DMS 273 treated with DMSO at 0.1 percent for 48 hours (cell line): Measurements from ENCODE around the gene SUSD1.
"Not testable (repeated sequence)": the region's sequence is repeated elsewhere in the genome, so short reads cannot be mapped to it uniquely, and the experiment has no call there.

Experiments
- DNase-seq: peaks from one replicate; lab custom pipeline; 2025; lab: John Stamatoyannopoulos, UW

SUSD1 gene

GRCh38 chr9:112129246-112129645 is 45.9 kb downstream of the SUSD1 start:
- DNase-seq: no peak

DNA sequence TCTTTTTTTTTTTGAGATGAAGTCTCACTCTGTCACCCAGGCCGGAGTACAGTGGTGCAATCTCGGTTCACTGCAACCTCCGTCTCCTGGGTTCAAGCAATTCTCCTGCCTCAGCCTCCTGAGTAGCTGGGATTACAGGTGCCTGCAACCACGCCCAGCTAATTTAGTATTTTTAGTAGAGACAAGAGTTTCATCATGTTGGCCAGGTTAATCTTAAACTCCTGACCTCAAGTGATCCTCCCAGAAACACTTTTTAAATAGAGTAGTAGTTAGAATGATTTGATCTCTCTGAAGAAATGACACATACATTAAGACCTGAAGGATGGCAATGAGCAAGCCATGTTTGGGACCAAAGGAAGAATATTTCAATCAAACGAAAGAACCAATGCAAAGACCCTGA is 46.7 kb downstream of the SUSD1 start:
- DNase-seq: not testable (repeated sequence)

- DNase-seq: no peak
Measured at GRCh38 chr9:112127281-112127680, 47.8 kb downstream of the SUSD1 start.

DNA sequence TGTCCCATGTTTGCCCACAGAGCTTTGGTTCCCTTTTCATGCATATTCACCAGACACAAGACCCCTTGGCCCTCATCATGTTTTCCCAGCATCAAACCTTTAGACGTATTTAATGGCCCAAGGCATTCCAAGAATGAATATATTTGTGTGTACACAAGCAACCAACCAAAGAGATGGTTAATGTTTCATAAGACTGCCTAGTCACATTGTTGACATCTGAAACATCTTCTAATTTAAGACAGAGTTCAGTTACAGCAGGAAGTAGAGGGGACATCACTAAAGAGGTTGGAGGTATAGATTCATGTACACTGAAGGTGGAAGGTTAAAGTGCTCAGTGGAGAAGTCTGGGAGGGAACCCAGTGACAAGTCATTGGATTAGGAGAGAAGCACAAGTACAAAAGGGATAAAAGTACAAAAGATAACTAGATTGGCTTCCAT is 49.1 kb downstream of the SUSD1 start:
- DNase-seq: no peak

DNA sequence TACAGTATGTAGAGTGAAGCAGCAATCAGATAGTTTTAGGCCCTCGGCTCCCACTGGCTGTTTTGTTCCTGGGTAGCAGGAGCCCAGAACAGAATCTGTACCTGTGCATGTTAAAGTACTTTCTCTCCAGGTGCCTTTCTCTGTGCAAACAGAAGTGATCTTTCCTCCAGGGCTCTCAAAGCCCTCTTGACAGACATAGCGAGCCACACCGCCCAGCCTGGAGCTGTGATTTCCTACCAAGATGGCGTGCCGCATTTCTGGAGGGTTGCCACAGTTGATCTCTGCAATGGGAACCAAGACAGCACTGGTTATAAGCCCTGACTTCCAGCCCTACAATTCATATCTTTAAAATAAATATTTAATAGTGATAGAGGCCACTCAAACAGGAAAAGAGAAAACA is 50.9 kb downstream of the SUSD1 start:
- DNase-seq: no peak

DNA sequence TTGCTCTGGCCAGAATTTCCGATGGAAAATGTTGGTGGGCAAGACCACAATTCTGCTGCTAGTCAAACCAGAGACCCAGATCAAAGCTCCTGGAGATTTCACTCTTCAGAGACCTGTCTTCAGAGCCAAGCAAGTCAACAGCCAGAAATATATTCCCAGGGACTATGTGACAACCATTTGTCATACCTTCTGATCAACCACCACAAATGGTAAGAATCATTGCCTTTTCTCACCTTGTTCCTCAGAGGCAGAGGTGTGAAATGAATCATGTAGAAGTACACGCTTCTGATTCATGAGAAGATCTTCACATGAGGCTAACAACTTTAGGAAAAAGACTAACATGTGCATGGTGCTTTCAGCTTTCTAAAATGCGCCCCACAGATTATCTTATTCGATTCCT is 53.5 kb downstream of the SUSD1 start:
- DNase-seq: no peak

GRCh38 chr9:112120439-112120925 is 54.6 kb downstream of the SUSD1 start:
- DNase-seq: no peak

GRCh38 chr9:112120030-112120341 is 55.1 kb downstream of the SUSD1 start:
- no peak for DNase-seq

DNA sequence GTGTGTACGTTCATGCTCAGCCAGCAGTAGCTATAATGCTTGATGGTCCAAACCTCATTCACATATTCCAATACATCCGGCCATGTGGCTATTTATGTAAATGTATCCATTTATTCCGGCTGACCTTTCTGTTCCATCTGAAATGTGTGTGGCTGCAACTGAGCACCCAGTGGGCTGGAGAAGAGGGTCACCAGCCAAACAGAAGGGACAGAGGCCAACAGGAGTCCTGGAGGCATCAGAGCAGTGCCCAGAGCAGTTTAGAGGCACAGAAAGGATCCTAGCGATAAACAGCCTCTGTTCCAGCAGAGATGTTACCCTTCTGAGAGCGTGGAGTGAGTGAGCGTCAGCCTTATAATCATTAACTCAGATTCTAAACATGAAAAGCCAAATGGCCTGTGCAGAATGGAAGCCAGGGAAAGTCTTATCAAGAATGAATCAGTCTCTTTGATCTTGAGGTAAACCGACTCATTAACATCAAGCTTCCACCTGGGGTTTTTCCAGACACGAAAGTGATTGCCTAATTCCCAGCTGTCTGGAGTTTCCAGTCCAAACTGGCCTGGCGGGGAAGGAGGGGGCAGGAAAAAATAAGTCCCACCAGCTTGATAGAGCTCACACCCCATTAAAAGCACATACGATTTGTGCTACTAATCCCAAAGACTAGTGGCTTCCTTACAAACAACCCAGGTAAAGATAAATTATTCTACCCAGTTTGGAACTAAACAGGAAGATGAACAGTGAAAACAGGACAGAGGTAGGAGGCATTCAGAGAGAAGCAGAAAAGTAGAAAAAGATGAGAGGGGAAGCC is 55.7 kb downstream of the SUSD1 start:
- DNase-seq: peak; percentile 82

GRCh38 chr9:112118009-112118408 is 57.1 kb downstream of the SUSD1 start:
- no peak for DNase-seq

DNA sequence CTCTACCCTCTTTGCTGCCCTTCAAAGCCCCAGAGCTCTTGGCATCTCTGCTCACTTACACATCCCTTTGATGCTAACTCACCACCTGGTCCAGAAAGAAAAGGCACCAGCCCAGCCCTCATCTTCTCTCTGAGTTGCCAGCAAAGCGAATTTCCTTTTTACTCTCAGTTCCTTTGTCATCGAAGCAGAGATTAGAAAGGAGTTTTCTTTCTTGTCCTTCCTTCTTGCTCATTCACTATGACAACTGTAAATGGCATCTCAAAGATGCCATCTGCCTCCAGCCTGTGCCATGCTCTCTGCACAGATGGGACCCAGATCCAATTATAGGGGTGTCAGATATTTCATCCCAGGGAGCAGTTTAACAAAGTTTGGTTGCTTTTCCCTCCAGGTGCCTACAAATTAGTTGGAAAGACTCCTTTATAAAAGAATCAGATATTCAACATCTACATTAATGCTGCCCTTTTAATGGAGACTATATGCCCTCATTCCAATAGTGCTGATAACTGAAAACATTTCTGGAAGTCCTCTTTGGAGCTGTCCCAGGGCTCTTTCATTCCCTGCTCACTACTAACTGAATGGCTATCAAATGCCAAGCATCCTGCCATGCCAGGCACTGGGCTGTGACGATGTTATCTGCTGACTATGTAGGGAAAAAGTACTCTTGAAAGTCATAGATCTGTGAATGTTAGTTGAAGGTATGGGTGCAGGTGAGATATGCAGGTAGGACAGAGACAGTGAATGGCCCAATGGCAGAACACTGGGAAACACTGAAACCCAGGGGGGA is 58.9 kb downstream of the SUSD1 start:
- DNase-seq: no peak

GRCh38 chr9:112115109-112115508 is 60.0 kb downstream of the SUSD1 start:
- DNase-seq: no peak

GRCh38 chr9:112112941-112113681 is 62.0 kb downstream of the SUSD1 start:
- no peak for DNase-seq

DNA sequence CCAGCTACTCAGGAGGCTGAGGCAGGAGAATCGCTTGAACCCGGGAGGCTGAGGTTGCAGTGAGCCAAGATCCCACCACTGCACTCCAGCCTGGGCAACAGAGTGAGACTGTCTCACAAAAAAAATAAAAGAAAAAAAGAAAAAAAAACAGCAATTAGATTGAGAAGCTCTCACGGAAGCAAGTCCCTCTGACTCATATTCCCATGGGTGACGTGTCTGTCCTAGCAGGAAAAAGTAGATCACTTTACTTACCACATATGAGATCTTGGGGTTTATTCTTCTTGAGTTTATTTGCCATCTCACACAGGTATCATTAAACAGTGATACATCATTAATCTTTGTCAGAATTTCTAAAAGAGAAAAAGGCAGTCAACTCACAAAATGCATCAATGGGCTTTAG is 62.6 kb downstream of the SUSD1 start:
- no peak for DNase-seq

DNA sequence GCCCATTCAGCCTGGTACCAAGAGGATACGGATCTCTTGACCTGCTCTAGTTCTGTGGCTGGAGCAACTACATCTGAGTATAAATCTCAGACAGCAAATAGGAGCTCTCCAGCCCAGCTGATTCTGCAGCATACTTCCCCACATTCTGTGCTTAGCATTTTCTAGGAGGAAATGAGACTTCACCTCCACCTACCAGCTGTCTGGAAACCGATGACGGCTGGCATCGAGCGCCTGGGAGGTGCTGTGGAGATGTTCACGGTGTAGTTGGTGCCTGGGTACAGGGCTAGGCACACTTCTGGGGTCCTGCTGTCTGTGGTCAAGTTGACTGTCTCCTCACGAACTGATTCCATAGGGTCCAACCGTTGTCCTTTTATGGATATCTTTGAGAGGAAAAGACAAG is 63.6 kb downstream of the SUSD1 start:
- DNase-seq: no peak

GRCh38 chr9:112110777-112111113 is 64.4 kb downstream of the SUSD1 start:
- no peak for DNase-seq

DNA sequence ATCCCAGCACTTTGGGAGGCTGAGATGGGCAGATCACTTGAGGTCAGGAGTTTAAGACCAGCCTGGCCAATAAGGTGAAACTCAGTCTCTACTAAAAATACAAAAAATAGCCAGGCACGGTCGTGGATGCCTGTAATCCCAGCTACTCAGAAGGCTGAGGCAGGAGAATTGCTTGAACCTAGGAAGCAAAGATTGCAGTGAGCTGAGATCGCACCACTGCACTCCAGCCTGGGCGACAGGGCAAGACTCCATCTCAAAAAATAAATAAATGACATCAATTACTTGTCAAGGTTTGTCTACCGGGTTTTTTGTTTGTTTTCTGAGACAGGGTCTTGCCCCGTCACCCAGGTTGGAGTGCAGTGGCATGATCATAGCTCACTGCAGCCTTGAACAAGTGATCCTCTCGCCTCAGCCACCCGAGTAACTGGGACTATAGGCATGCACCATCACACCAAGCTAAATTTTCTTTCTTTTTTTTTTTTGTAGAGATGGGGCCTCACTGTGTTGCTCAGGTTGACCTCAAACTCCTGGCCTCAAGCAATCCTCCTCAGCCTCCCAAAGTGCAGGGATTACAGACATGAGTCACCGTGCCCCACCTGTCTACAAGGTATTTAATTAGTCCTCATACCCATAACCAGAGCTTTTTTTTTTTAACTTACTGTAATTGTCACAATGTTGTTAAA is 64.9 kb downstream of the SUSD1 start:
- DNase-seq: no peak

GRCh38 chr9:112104901-112105300 is 70.2 kb downstream of the SUSD1 start:
- DNase-seq: no peak

DNA sequence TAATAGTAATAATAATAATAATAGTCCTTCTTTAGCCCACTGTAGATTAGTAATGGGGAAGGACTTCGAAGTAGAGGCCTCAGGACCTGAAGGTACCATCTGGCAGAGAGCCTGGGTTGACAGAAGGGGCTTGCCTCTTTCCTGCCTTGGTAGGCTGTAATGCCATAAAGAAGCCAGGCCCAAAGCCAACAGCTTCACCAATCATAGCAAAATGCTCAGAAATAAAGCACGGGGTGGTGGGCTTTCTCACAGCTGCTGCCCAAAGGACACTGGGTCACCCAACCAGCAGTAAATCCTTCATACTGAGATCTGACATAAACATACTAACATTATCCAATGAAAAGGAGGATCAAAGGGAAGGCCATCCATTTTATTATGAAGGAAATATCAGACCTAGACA is 70.7 kb downstream of the SUSD1 start:
- DNase-seq: peak; percentile 8

GRCh38 chr9:112103405-112103804 is 71.7 kb downstream of the SUSD1 start:
- DNase-seq: no peak

GRCh38 chr9:112097712-112098688 is 77.1 kb downstream of the SUSD1 start:
- DNase-seq: no peak
